Stimulated activated CD4-positive, alpha-beta T cell treated with anti-CD3 and anti-CD28 coated beads, Interleukin-2, amount 100 ng/mL, for 48 hours (primary cell): ENCODE data around the gene GRIK5.

ENCODE experiments used
- DNase-seq, 2 donors: peaks; one replicate each; pipeline ENCODE4 v3.0.0-alpha.2; 2020

Gene GRIK5

DNA sequence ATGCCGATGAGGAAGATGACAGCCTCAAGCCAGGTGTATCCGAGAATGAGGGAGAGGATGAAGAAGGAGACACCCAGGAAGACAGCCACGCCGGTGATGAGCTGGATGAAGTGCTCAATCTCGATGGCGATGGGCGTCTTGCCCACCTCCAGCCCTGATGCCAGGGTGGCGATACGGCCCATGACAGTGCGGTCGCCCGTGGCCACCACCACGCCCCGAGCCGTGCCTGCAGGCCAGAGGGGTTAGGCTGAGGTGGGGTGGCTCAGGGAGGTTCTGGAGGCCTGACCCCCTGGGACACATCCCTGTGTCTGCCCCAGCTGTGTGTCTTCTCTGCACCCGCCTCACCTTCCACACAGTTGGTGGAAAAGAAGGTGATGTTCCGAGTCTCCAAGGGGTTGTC is 85.0 kb downstream of the GRIK5 start:
- DNase-seq = no peak

DNA sequence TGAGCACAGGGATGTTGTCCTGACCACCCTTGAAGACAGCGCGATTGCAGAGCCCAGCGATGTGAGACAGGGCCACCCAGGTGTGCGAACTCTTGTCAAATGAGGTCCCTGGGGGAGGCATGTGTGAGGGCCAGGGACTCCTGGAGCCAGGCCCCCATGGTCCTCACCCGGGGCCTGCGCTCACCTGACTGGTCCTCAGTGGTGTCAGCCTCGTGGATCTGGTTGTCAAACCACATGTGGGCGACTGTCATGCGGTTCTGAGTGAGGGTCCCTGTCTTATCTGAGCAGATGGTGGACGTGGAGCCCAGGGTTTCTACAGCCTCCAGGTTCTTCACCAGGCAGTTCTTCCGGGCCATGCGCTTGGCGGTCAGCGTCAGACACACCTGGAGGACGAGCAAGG is 88.3 kb downstream of the GRIK5 start:
- no peak for DNase-seq

DNA sequence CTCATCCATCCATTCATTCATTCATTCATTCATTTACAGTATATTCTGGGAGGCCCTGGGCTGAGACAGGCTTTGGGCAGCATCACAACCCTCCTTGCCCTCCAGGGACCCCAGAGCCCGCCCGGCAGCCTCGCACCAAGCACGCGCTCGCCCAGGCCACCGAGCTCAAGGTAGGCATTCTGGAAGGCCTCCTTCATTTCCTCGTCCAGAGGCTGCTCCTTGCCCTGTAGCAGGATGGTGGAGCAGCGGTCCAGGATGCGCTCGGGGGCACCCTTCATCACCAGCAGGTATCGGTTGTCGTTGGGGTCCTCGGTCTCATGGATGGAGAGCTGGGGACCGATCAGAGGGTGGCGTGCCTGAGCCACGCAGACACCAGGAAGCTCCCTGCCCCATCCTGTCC is 91.5 kb downstream of the GRIK5 start:
- no peak for DNase-seq

DNA sequence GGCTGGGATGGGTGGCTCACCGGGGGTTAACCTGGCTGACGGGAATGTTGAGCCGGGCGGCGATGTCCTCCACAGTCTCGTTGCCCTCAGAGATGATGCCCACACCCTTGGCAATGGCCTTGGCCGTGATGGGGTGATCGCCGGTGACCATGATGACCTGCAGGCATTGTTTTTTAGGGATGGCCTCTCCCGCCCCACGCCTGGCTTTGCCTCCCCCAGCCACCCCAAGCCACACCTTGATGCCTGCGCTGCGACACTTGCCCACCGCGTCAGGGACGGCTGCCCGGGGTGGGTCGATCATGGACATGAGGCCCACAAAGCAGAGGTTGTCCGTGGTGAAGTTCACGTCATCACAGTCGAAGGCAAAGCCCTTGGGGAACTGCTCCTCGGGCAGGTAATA is 92.1 kb downstream of the GRIK5 start:
- no peak for DNase-seq

DNA sequence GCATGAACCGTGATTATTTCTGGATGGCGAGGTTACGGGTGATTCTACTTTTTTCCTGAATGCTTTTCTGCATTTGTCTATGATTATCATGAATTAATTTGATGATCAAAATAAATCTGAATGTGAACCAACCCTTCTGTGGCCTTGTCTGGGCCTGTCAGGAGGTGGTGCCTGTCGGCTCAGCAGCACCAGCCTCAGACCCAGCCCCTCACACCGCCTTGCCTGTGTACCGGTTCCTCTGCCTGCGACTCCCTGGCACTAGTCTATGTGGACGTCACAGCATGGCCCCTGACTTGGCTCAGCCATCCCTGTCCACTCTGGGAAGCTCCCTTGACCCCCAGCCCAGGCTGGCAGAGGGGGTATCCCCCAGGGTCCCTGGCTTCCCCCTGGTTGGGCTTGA is 95.4 kb downstream of the GRIK5 start:
- DNase-seq = no peak

DNA sequence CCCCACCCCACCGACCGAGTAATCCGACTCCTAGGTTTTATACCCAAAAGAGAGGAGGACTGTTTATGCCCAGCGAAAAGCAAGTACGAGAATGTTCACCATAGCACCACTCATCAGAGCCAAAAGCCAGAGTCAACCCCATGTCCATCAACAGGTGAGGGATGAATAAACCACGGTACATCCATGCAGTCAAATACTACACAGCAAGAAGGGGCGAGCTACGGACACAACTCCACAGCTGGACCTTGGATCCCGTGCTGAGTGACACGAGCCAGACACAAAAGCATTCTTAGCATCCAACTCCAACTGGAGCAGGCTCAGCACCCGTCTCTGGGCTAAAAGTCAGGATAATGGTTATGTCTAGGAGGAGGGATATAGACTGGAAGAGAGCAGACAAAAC is 98.6 kb downstream of the GRIK5 start:
- DNase-seq = no peak

DNA sequence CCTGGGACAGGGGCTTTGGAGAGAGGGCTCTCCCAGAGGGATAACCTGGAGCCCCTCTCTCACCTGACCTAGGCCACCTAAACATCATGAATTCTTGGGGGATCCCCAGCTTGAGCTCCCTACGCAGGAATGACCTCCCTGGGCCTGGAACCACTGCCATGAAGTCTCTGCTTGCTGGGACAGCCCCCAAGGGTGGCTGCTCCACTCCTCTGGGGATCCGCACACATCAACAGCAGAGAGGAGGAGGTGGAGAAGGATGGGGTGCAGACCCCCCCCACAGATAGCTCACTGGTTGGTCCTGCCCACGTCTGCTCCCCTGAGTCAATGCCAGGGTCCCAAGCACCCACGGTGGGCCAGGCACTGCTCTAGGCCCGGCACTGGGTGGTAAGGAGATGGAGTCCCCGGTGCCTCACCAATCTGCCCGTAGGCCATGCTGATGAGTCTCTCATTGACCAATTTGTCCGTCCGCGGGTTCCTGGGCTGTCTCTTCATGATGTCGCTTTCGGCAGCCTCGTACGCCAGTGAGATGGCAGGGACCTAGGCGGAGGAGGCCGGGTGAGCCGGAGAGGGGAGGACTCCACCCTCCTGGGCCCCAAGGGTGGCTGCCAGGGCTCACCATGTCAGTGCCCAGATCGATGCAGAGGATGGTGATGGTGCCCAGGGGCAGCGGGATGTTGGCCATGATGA is 100.1 kb downstream of the GRIK5 start:
- no peak for DNase-seq

DNA sequence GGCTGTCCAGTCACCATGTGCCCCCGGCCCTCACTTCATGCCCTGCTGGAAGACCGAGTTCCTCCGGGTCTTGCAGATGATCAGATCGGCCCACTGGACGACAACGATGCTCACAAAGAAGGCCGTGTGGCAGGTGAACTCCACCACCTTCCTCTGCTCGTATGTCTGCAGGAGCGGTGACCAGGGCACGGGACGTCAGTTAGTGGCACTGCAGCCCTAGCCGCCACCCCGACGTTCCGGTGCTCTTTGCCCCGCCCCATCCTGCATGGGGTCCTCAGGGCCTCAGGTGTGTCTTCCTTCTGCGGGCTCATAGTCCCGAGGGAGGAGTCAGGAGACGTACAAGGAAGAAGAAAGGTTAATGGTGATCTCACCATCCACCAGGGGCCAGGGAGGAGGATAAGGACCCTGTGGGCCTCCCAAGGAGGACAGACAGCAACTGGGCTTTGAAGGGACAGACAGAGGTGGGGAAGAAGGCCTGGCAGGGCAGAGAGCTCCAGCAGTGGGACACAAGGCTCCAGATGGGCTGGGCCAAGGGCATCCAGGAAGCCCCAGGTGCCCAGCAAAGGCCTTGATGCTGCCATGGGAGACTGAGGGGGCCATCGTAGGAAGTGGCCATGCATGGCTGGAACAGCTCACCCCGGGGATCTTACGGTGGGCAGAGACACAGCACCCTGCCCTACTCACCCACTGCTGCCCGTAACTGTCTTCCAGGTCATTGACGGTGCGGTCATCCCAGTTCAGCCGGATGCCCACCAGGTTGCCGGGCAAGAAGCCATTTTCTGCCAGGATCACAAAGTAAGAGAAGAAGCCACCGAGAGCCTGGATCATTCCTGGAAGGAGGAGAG is 101.0 kb downstream of the GRIK5 start:
- no peak for DNase-seq

DNA sequence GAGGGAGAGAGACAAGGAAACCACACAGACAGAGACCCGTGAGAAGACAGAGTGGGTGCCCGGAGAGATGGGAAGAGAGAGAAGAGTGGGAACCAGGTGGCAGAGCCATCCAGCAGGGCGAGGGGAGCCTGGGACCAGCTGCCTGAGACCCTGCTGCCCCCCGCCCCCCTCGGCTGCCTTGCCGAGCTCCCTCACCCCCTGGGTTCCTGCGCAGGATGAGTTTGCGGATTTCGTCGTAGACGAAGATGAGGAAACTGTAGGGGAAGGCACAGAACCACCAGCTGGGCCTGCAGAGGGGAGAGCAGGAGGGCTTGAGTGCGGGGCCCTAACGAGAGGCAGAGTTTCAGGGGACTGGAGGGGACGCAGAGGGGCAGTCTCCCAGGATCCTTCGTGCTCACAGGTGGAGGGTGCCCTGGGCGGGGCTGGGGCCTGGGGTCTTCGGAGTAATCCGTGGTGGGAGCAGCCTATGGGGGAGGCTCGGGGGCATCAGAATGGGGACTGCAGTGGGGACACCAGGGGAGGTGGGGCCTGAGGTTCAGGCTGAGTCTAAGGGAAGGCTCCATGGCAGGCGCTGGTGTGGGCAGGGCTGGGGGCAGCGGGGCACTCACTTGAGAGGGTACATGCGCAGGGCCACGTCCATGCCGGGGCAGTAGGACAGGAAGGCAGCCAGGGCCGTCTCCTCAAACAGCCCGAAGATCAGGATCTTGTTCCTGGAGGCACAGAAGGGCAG is 102.8 kb downstream of the GRIK5 start:
- DNase-seq = no peak

DNA sequence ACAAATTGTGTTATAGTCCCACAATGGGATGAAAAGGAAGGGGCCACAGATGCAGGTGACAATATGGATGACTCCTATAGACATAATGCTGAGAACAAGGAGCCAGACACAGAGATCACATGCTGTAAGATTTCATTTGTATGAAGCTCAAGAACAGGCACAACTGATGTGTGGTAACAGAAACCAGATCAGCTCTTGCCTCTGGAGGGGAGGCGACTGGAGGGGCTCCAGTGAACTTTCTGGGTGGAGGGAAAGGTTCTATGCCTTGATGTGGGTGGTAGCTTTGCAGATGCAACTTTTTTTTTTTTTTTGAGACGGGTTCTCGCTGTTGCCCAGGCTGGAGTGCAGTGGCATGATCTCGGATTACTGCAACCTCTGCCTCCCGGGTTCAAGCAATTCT is 104.9 kb downstream of the GRIK5 start:
- DNase-seq = no peak

DNA sequence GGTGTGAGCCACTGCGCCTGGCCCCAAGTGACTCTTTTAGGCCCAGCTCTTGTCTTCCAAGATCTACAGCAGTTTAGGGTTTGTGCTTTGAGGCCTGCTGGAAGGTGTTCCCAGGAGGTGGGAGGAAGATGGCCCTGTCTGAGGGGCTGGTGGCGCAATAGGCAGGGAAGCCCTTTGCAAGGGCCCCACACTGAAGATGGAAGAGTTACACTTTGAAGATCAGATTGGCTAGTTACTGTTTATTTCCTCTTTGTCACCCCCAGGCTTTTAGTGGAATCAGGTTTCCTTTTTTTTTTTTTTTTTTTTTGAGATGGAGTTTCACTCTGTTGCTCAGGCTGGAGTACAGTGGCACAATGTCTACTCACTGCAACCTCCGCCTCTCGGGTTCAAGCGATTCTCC is 109.0 kb downstream of the GRIK5 start:
- DNase-seq = no peak

DNA sequence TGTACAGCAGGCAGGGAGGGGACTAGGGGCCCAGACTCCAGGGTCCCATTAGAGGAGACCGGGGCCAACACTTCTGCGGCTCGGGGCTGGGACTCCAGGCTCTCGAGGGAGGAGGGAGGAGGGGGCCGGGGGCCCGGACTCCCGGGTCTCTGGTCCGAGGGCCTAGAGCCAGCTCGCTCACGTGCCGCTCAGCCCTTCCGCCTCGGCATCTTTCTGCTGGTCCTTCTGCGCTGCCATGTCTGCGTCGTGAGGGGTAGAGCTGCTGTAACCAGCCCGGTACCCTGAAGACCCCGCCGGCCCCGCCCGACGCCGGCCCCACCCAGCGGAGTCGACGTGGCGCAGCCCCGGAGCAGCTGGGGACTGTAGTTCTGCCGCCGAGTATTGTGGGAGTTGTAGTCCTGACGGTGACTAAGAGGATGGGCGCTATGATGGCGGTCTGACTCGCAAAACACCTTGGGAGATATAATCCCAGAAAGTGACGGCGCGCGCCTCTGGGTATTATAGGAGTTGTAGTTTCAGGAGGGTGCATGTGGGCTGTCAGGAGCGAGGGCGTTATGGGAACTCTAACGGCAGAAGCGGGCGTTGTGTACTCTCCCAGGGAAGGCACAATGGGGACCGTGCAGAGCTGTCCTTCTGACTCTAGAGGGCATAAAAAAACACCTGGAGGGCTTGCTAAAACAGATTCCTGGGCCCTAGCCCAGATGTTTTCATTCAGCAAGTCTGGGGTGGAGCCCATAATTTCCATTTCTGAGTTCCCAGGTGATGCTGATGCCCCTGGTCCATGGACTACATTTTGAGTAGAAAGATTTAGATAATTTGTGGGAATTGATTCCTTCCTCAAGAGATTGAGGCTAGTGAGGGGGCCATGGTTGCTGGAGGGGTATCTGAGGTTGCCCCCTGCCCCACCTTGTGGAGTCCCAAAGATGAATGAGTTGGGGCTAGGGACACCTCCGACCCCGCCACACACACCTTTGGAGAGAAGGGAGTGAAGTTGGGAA is 110.7 kb downstream of the GRIK5 start, which contains the start of gene RABAC1:
TSS of gene RABAC1 (minus strand) at position 266 of the 998 bp plus-strand sequence. CDS start at position 237, 29 bp downstream.
- peak; percentile 77 to 80 for DNase-seq

DNA sequence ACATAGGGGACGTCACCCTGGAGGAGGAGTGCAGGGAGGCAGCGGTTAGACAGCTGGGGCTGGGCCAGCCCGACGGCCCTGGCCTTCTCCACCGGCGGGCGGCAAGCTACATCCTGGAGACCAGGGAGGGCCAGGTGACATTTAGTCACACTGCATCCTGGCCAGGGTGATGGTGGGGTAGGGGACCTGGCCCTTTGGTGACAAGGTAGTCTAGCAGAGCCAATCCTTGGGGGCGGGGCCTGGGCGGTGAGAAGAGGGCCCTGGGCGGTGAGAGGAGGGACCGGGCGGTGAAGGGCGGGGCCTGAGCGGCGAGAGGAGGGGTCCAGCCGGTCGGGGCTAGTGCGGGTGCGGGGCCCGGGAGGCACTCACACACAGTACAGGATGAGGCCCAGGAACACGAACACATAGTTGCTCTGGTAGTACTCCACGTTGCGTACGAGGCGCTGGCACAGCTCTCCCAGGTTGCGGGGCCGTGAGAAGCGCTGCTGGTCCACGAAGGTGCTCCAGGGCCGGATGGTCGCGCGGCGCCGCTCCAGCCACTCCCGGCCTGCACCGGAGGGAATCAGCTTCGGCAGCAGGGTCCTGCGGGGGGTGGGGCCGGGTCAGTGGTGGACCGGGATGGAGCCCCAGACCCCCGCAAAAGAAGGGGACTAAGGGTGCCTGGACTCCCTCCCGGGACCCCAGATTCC is 111.5 kb downstream of the GRIK5 start:
- peak; percentile 80 to 81 for DNase-seq

DNA sequence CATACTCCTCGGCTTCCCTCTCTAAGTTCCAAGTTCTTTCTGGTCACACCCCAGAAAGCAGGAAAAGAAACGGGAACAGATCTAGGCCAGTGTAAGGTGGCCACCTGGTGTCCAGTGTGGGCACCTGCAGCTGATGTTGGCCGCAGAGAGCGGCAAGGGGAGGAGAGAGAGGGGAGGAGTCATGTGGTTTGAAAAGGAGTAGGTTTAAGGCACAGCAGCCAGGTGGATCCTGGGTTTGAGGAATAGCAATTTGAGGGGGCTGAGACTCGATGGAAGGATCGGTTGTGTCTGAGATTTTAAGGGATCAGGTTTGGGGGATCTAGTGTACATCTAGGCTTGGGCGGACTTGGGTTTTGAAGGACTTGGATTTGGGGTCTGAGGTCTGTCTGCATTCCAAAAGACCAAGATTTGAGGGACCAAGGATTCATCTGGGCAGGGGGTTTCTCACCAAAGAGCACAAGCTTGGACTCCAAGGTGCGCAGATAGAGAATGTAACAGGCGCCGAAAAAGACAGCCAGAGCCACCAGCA is 112.1 kb downstream of the GRIK5 start:
- no peak for DNase-seq

DNA sequence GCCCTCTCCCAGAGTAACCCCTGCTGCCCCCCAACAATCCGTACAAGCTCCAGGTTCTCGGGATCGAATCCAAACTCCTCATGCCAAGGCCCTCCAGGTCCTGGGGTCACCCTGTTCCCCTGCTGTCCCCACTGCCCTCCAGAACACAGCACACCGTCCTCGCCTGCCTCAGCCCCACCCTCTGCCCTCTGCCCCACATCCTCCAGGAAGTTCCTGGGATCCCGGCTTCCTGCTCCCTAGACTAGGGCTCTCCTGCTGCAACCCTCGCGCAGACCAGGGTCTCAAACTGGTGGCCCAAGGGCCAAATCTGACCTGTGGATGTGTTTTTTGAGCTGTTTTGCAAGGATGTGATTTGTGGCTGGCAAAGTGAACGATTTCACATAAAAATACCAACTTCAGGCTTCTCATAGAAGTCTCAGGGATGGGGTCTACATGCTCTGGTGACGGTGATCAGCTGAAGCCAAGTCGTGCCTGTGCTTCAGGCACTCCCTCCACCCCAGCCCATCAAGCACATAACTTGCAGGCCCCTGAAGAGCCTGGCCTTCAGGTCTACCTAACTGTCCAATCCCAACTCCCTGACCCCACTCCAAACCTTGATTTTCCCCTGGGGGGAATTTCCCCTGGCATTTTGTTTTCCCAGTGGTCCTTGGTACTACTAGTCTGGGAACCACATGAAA is 112.7 kb downstream of the GRIK5 start:
- no peak for DNase-seq

DNA sequence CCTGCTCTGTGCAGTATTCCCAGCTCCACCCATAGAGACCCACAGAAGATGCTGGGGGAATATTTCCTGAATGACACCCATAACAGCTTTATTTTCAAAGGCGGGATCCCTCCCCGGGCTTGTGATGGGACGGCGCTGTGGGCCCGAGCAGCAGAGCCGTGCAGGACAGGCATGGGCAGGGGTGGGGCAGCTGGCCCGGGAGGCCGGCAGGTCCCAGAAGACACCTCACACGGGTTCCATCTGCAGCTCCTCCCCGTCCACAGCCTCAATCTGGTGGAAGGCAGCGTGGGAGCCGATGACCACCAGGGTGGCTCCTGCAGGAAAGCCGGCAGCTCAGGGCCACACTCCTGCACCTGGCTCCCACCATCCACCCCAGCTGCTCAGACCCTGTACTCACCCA is 113.4 kb downstream of the GRIK5 start:
- no peak for DNase-seq

DNA sequence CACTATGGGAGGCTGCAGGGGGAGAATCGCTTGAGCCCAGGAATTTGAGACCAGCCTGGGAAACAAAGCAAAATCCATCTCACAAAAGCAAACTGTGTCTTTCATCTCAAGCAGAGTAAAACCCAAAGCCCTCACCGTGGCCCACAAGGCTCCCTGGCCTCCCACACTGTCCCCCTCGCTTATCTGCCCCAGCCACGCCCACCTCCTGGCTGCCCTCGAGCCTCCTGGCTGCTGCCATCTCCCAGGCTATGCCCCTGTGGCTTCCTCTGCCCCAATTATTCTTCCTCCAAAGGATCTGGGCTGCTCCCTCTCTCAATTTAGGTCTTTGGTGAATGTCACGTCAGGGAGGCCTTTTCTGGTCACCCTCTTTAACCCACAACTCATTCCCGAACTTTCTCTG is 114.5 kb downstream of the GRIK5 start:
- DNase-seq = no peak

DNA sequence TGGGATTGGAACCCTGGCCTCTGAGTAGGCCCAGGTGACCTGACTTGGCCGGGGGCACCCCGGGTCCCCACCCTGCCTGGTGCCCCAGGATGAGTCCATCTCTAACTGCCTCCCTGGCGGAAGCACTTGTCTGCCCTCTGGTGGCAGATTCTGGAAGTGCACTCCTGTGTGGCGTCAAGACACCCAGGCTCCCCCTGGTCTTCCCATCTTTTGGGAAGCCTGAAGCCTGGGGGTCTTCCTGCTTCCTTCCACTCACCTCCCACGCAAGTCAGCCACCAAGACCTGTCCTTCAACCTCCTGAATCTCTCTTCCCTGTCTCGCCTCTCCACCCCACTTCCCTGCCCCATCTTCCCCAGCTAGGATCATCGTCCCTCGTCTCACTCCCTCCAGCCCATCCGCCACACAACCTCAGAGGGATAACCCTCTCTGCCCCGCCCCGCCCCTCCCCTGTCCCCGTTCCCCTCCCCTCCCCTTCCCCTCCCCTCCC is 118.3 kb downstream of the GRIK5 start:
- peak; percentile 96 to 98 for DNase-seq
